GM18909 (cell line): ENCODE data around the gene GAB1.

ENCODE experiments used
- ATAC-seq: cut with Tn5 transposase; IDR thresholded peaks from one replicate; pipeline ENCODE4 v1.9.1; 2021; ENCODE audit warnings: mild to moderate bottlenecking; ENCODE audit not compliant: unreplicated experiment, poor library complexity

The GAB1 gene

DNA sequence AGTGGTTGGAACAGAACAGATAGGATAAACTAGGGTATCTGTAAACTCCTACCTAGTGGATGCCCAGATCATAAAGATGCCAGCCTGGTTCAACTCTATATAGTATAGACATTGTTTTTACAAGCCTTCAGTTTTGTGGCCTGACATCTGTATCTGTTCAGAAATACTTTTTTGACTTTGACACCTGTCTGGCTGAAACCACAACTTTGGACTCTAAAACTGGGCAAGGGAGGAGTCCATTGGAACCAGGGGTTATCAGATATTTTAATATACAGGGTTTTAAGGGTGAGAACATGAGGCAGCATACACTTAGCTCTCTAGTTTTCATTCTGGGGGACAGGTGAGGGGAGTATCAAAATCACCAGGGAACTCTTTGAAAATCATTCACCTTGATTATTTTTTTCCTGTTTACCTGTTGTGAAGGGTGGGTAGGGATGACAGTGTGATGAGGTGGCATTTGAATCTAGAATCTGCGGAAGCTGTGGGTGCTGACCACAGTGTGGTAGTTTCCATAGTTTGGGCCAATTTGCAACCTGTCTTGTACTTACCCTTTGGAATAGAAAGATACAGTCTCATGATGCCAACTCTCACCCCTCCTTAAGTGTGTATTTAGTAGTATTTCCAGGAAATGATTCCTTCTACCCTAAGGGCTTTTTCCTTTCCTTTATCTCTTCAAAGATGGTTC is 20.6 kb downstream of the GAB1 start:
- no peak for ATAC-seq

DNA sequence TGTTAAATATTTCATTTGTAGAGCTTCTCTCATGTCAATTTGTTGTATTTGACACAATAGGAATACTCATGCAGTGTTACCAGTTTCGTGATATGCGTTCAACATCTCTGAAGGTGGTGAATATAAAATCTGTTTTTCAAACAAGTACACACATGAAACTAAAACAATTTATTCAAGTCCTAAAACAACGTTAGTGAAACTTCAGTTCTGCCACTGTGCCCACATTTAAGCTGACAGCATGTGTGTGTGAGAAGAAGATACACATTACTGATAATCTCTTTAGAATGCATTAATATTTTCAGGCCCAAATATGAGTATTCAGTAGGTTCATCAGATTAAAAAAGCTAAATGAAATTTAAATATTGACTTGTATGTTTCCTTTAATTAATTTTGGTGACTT is 21.7 kb downstream of the GAB1 start:
- ATAC-seq, result no peak

DNA sequence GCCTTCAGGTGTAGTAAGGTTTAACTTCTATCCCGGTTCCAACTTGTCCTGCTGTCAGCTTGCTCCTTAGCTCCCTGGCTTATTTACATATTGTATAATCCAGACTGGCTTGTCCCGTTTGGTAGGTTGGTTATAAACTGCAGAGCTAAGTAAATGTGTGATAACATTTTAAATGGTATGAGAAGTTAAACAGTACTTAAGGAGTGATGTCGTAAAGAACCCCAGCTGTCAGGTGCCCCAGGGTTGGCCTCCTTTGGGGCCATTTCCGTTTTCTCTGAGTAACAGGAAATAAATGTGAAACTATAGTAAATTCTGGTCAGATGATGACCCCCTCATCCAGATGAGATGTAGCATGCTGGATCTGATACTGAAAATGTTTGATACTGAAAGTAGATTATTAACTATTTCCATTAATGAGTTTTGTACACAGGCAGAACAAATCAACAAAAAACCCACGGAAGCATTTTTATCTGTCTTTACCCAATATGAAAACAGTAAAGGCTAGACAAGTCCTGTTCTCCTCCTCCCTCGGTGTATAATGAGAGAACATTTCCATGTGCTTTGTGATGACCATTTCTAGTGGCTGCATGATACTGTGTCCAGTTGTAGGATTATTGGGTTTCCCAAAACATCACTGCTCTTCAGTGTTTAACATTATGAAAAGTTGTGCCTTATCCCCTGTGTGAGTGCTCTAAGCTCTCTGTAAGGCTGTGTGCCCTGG is 22.4 kb downstream of the GAB1 start:
- ATAC-seq, result peak; percentile 89

DNA sequence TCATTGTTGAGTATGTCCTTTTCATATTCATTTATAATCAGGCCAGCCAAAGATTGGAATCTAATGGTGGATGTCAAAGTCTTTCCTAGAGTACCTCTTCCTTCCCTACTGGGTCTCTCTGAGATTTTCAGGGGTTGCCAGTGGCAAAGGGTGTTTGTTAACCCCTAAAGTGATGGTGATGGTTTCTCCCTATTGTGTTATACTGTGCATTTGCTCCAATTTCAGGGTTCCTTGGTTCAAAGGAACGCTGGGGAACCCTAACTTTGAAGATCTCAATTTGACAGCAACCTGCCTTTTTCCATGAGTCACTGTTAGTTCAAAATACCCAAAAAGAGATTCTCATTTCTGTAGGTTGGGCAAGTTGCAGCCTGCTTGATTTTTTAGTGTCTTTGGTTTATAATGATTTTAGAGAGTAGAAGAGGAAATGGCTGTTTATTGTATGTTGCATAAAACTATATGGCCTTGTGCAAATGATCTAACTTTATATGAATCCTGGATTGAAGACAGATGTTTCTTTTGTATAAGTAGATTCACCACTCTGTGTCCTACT is 23.0 kb downstream of the GAB1 start:
- ATAC-seq, result peak; percentile 2

DNA sequence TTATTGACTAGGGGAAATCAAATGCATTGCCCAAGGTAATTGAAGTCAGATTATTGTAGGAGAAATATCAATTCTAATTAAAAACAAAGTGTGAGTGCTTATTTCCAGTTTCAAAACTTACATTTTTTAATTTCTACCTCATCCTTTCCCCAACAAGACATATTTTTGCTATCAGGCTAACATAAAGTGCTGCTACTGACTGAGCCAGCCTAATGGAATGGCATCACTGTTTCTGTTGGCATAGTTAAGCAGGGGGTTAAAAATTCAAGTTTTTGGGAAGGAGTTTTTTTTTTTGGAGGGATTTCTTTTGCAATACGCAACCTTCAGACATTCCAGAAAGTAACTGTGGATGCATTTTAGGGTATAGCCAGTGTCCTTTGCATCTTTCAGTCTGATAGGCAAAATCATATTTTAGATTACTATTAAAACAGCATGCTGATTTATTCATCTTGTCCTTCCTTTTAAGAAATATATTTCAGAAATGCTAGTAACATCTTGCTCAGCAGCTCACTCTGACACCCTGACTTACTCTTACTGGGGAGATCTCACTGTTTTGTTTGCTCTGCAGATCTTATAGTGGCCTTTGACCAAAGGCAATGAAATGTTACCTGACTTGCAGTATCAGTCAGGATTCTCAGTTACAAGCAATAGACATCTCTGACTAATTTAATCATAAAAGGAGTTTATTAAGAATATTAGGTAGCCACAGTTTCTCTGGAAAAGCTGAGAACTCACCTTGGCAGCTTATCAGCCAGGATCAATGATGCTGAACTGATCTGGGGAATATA is 24.4 kb downstream of the GAB1 start:
- no peak for ATAC-seq

DNA sequence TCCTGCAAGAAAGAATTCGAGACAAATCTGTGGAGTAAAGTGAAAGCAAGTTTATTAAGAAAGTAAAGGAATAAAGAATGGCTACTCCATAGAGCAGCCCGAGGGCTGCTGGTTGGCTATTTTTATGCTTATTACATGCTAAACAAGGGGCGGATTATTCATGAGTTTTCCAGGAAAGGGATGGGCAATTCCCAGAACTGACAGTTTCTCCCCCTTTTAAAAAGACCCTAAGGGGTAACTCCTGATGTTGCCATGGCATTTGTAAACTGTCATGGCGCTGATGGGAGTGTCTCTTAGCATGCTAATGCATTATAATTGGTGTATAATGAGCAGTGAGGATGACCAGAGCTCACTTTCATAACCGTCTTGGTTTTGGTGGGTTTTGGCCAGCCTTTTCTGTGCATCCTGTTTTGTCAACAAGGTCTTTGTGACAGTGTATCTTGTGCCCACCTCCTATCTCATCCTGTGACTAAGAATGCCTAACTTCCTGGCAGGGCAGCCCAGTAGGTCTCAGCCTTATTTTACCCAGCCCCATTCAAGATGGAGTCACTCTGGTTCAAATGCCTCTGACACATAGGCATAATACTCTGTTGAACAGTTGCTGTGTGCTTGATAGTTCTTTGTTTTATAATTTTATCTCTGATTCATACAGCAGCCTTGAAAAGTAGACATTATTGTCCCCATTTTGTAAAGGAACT is 25.8 kb downstream of the GAB1 start:
- no peak for ATAC-seq

DNA sequence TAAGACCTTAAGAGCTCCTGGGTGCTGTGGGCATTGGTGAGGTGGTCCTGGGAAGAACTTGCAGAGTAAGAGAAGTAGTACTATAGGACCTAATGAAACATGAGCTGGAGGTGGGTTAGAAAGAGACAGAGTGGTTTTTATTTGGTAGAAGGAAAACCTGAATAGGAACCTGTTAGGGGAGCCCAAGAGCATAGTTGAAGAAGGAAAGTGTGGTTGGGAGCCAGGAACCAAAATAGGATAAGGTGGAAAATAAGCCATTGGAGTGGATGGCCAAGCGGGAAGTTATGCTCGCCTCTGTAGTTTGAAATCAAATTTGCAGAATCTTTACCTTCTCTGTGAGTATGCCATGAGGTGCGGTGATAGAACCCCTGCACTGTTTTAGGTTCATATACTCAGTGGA is 26.7 kb downstream of the GAB1 start:
- ATAC-seq, result no peak

DNA sequence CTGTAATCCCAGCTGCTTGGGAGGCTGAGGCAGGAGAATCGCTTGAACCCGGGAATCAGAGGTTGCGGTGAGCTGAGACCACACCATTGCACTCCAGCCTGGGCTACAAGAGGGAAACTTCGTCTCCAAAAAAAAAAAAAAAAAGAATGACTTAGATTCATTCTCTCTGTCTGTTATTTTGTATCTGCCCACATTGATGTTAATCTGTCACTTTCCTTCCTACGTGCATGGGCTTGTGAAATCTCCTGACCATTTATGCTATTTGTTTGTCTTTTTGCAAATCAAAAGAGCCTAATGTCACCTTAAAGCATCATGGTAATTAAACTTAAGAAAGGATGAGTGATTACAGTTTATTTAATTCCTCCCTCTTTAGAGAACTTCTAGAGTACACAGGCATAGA is 27.4 kb downstream of the GAB1 start:
- no peak for ATAC-seq

DNA sequence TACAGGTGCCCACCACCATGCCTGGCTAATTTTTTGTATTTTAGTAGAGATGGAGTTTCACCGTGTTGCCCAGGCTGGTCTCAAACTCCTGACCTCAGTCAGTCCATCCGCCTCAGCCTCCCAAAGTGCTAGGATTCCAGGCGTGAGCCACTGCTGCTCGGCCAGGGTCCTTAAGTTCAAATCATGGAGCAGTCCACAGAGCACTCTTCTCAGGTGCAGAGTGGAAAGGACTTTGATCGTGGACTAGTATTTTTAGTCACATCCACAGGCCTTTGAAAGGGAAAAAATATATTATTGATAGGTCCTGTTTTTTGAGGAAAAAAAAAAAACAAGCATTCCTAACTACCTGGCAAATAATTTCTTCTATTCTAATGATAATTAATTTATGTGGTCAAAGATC is 31.2 kb downstream of the GAB1 start:
- no peak for ATAC-seq

DNA sequence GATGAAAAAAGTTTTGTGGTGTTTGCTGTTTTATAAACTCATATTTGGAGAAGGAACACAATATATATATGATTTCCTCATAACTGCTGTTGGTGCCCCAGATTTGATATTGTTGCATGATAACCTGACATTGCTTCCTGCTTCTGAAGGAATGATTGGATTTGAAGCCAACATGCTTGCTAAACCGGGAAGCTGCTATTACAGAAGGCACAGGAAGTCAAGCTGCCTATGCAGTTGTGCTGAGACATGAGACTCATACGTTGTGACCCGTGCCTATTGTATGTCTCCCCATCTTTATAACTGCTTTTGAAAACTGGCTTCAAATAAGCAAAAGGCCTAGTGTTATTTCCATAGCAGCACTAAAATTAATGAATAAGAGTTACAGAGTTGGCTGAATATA is 32.9 kb downstream of the GAB1 start:
- no peak for ATAC-seq

DNA sequence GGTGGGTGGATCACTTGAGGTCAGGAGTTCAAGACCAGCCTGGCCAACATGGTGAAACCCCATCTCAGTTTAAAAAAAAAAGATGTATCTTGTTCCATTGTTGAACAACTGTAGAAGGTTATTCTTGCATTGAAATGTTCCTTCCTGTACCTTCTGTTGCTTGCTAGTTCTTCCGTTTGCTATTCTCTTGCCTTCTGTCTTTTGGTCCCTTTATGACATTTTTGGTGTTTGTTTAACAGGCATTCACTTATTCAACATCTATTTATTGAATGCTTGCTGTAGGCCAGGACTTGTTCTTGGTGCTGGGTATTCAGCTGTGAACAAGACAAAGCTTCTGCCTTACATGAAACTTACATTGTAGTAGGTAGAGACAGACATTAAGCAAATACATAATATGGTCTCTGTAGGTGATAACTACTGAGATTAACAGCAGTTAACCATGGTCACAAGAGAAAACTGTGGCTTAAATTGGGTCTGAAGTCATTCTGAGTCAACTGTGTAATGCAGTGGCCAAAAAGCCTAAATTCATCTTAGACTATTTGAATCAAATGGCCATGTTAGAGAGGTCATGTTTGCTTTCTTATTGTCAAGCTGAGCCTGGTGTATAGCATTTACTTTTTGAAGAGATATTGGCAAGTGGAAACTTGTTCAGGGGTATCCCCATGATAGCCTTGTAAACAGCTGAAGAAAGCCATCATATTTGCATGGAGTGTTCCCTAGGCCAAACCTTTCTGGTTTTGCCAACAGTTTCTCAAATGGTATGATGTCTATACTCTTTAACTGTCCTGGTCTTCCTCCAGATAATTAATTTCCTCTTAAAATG is 35.6 kb downstream of the GAB1 start:
- ATAC-seq, result peak; percentile 70

DNA sequence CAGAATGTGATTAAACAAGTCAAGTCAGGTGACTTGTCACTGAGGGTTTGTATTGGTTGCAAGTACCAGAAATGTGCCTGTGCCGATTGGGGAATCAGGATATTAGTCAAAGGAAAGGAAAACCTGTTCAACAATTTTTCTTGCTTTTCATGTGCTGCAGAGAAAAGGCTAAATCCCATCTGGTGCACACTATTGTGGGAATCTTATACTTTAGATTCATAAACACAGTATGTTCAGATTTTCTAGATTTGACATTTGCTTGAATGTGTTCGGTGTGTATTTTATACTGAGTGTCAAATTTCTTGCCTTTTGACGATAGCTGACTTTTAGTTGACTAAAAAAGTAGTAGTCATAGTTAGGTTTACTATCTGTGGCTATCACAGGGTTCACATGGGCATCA is 37.6 kb downstream of the GAB1 start:
- no peak for ATAC-seq

DNA sequence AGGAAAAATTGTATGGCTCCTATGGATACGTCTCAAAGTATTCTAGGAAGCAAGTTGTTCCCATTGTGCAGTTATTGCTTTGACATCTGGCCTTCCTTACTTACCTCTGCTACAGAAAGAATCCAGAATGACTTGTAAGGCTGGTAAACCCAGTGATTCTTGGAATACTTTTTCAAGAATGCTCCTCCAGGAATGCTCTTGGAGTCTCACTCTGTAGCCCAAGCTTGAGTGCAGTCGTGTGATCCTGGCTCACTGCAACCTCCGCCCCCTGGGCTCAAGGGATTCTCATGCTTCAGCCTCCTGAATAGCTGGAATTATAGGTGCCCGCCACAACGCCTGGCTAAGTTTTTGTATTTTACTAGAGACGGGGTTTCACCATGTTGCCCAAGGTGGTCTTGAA is 38.1 kb downstream of the GAB1 start:
- ATAC-seq, result no peak

DNA sequence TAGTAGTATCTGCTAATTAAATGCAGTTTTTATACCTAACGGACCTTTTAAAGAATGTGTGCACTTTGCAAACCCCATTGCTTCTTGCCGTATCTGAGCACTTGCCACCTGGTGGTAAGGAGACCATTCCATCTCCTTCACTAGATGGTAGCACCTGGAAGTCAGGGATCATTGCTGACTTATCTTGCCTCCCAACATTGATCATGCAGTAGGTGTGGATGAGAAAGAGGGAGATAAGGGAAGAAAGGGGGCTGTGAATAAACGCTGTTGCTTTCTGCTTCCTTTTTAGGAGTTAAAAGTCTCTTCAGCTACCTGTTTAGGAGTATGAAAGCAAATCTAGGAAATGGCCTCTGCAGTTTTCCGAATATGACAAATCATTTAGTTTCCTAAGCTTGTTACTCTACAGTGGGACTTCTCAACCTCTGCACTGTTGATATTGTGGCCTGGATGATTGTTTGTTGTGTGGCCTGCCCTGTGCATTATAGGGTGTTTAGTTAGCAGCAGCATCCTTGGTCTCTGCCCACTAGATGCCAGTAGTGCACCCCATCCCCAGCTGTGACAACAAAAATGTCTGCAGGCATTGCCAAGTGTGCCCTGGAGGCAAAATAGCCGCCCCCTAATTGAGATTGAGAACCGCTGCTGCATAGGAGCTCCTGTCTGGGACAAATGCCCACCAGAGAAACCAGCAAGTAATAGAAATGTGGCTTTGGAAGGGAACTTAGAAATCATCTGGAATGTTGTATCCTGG is 38.8 kb downstream of the GAB1 start:
- ATAC-seq, result peak; percentile 42

DNA sequence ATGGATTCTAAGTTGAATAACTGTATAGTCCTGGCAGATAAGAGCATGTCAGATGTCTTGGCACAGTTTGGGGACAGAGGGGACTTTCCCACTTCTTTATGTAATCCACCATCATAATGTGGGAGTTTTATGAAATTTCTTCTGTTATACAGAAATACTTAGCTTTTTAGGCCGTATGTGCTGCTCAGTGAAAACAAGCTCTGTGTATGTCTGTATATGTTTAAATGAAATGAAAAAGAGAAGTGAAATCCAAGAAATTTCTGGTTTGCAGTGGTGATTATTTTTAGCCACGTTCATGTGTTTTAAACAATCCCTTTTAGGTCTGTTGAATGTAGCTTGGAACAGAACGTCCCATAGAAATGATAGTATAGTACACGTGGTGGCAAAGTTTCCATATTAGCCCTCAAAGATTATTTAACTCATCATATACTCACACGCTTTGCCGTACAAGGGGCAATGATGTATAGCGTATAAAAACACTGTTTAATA is 41.0 kb downstream of the GAB1 start:
- peak; percentile 55 for ATAC-seq

DNA sequence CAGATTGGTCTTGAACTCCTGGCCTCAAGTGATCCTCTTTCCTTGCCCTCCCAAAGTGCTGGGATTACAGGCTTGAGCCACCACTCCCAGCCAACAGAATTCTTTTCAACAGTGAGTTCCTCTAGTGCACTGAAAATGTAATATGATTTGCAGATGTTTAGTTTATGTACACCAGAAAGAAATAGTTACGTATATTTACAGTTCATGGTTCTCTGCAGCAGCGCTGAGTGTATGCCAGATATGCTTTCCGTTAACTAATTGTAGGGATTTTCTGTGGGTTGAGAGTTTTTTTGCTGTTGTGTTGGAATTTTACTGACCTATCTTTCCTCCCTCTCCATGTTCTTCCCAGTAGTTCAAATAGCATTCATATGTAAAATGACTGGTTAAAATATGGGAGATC is 44.0 kb downstream of the GAB1 start:
- ATAC-seq, result no peak

DNA sequence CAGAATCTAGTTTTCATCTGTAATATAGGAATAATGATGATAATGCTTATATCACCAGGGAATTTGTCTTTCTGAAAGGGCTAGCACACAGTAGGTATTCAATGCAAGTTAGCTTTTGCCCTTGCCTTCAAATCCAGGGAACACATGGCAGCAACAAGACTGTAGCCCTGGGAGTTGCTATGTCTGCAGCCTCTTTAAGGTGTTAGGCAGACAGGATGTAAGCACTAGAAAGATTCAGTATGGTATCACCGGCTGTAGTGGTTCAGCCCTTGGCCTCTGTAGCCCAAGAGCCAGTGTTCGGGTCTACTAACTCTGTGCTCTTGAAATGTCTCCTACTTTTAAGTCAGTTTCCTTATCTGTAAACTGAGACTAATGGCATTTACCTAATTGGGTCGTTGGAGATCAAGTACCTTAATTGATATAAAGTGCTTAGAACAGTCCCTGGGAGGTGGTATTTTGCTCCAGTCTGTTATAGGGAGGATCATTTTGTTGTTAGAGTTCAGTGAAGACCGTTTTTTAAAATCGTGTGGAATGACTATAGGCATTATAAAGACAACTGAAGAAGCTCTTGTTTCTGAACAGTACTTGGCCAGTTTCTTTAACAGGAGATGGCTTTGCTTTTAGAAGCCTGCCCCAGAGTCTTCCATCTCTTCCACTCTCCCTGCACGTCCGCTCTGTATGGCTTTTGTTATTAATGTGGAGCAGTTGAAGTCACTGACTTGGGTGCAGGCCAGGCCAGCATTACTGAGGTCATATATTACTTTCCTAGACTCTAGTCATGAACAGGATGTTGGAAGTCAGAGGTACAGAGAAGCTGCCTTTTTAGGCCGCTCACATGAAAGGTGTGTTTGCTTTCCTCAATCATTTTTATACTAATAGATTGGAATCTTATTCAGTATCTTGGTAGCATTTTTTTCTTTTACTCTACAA is 44.8 kb downstream of the GAB1 start:
- peak; percentile 59 for ATAC-seq

DNA sequence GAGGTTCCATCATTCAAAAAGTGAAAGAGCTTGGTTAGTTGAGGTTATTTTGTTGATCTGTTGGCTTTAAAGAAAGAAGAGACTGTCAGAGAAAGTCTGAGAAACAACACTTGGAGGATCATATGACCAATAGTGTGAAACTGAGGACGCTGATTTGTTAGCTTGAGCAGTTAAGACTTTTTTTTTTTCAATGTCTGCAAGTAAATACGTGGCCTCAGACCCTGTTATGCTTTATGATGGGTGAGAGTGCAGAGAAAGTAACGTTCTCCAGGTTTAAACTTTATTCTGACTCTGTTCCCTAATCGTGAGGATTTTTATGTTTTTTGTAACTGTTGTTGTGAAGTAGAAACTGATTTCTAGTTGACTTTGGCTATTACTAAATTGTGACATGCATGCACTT is 45.9 kb downstream of the GAB1 start:
- no peak for ATAC-seq
